Measurements from ENCODE around the gene EGLN2. TPM values are rescaled to one million over a fixed set of nuclear protein-coding genes. Genes with fewer than 3 reads are reported as not detected.
"Not testable (repeated sequence)": the region's sequence is repeated elsewhere in the genome, so short reads cannot be mapped to it uniquely, and the experiment has no call there.

EGLN2 gene
- total RNA-seq, 1 experiment from 2014 or later = 115 TPM

DNA sequence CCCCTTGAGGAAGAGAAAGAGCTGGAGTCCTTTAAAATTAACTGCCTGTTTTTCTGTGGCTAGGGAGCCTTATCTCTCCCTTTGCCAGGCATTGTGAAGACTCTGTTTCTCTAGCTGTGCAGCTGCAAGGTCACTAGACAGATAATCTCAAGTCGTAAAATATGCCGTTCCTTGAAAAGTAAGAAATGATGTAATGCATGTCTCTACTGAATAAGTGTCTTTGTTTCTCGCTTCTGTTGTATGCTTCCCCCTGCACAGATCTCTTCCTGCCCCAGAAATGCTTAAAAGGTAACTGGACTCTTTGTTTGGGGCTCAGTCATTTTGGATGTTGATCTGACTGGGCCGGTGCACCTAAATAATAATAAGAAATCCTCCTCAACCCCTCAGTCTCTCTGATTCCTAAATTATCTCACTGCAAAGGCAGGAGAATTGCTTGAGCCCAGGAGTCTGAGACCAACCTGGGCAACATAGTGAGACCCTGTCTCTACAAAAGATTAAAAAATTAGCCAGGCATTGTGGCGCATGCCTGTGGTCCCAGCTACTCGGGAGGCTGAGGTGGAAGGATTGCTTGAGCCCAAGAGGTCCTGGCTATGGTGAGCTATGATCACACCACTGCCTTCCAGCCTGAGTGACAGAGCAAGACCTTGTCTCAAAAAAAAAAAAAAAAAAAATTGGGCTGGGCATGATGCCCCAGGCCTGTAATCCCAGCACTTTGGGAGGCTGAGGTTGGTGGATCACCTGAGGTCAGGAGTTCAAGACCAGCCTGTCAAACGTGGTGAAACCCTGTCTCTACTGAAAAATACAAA, 34.9 kb downstream of the EGLN2 start:
- ATAC-seq, POLR2A ChIA-PET: not testable (repeated sequence)

DNA sequence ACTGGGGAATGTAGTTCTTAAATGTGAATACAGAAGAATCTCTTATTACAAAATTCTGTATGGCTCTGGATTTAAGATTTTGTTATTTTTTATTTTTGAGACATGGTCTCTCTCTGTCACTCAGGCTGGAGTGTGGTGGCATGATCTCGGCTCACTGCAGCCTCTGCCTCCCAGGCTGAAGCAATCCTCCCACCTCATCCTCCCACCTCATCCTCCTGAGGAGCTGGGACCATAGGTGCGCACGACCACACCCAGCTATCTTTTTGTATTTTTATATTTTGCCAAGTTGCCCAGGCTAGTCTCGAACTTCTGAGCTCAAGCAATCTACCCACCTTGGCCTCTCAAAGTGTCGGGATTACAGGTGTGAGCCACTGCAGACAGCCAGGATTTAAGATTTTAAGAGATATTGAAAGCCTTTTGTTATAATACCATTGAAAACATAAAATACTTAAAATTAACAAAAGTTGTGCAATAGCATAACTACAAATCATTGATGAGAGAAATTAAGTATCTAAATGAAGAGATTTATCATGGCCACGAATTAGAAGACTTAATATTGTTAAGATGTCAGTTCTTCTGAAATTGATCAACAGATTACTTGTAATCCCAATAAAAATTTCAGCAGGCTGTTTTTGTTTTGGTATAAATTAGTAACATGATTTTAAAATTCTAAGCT, 37.9 kb downstream of the EGLN2 start:
- ChIA-PET CTCF (no interaction called here), POLR2A (no interaction called here)
- no peaks in the 10 kb centered on the region for H3K36me3 ChIP-seq (ENCODE audit: control insufficient read depth, insufficient read depth, low read length)
- H3K9me3 ChIP-seq (ENCODE audit: control insufficient read depth, insufficient read depth, low read depth, low read length) = no peaks in the 10 kb centered on the region
- no peak overlapping the region for H3K4me3 ChIP-seq (ENCODE audit: low read depth in 2 of 2, low read length in 2 of 2)
- H3K27ac ChIP-seq (ENCODE audit: low read length) = no peak overlapping the region
- in situ Hi-C loops (cut with HindIII; ENCODE audit: low pct_unique_long_range_greater_than_20kb, low sequenced_read_pairs) = no loop called here
- TF ChIP-seq, protein P1, sequence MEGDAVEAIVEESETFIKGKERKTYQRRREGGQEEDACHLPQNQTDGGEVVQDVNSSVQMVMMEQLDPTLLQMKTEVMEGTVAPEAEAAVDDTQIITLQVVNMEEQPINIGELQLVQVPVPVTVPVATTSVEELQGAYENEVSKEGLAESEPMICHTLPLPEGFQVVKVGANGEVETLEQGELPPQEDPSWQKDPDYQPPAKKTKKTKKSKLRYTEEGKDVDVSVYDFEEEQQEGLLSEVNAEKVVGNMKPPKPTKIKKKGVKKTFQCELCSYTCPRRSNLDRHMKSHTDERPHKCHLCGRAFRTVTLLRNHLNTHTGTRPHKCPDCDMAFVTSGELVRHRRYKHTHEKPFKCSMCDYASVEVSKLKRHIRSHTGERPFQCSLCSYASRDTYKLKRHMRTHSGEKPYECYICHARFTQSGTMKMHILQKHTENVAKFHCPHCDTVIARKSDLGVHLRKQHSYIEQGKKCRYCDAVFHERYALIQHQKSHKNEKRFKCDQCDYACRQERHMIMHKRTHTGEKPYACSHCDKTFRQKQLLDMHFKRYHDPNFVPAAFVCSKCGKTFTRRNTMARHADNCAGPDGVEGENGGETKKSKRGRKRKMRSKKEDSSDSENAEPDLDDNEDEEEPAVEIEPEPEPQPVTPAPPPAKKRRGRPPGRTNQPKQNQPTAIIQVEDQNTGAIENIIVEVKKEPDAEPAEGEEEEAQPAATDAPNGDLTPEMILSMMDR (IDR thresholded peaks at IDR 0.05) = no peak
- TF ChIP-seq TCF7L2 (IDR thresholded peaks at IDR 0.05; ENCODE audit: low read depth, low read length) = no peak
- no peak for TF ChIP-seq SIN3A (IDR thresholded peaks at IDR 0.05; ENCODE audit: borderline replicate concordance, insufficient read depth, low read depth, low read length)
- TF ChIP-seq POLR2AphosphoS5 (IDR thresholded peaks at IDR 0.05; ENCODE audit: low read depth, low read length) = no peak
- TF ChIP-seq, protein P2, sequence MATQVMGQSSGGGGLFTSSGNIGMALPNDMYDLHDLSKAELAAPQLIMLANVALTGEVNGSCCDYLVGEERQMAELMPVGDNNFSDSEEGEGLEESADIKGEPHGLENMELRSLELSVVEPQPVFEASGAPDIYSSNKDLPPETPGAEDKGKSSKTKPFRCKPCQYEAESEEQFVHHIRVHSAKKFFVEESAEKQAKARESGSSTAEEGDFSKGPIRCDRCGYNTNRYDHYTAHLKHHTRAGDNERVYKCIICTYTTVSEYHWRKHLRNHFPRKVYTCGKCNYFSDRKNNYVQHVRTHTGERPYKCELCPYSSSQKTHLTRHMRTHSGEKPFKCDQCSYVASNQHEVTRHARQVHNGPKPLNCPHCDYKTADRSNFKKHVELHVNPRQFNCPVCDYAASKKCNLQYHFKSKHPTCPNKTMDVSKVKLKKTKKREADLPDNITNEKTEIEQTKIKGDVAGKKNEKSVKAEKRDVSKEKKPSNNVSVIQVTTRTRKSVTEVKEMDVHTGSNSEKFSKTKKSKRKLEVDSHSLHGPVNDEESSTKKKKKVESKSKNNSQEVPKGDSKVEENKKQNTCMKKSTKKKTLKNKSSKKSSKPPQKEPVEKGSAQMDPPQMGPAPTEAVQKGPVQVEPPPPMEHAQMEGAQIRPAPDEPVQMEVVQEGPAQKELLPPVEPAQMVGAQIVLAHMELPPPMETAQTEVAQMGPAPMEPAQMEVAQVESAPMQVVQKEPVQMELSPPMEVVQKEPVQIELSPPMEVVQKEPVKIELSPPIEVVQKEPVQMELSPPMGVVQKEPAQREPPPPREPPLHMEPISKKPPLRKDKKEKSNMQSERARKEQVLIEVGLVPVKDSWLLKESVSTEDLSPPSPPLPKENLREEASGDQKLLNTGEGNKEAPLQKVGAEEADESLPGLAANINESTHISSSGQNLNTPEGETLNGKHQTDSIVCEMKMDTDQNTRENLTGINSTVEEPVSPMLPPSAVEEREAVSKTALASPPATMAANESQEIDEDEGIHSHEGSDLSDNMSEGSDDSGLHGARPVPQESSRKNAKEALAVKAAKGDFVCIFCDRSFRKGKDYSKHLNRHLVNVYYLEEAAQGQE (IDR thresholded peaks at IDR 0.05; ENCODE audit: insufficient read depth in 1 of 2, low read depth in 2 of 2, low read length in 1 of 2) = no peak
- intact Hi-C loops (cut with micrococcal nuclease; ENCODE audit: unreplicated experiment) = no loop called here
- no peak for DNase-seq (ENCODE audit: low read depth, low spot score)
- BruUV-seq (replicated peaks) = no TSS peak
- no peak for ATAC-seq
- H3K27me3 ChIP-seq (ENCODE audit: control insufficient read depth, insufficient read depth, low read length) = no peaks in the 10 kb centered on the region
- no peaks in the 10 kb centered on the region for H3K4me1 ChIP-seq (ENCODE audit: control insufficient read depth, insufficient read depth, low read length)

More for the DNA sequence above, 34.9 kb downstream of the EGLN2 start:
- H3K36me3 ChIP-seq (ENCODE audit: control insufficient read depth, insufficient read depth, low read length); in situ Hi-C loops (cut with HindIII; ENCODE audit: low pct_unique_long_range_greater_than_20kb, low sequenced_read_pairs); H3K4me1 ChIP-seq (ENCODE audit: control insufficient read depth, insufficient read depth, low read length); DNase-seq (ENCODE audit: low read depth, low spot score); H3K9me3 ChIP-seq (ENCODE audit: control insufficient read depth, insufficient read depth, low read depth, low read length); H3K27me3 ChIP-seq (ENCODE audit: control insufficient read depth, insufficient read depth, low read length); H3K27ac ChIP-seq (ENCODE audit: low read length); intact Hi-C loops (cut with micrococcal nuclease; ENCODE audit: unreplicated experiment); BruUV-seq (replicated peaks); H3K4me3 ChIP-seq (ENCODE audit: low read depth in 2 of 2, low read length in 2 of 2): not testable (repeated sequence)
- CTCF ChIA-PET = interaction anchor here (0.6 kb wide), 1 partner anchor 31 kb away, joined by 5 read pairs; no protein-coding TSS in a partner anchor

DNA sequence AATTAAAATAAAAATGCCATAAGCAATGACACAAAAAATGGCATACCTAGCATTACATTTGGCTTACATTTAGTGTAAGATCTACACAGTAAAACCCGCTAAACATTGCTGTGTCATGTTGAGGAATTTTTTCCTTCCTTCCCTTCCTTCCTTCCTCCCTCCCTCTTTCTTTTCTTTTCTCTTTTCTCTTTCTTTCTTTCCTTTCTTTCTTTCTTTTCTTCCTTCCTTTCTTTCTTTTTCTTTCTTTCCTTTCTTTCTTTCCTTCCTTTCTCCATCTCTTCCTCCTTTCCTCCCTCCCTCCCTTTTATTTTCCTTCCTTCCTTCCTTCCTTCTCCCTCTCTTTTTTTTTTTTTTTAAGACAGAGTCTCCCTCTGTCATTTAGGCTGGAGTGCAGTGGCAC, 39.5 kb downstream of the EGLN2 start:
- BruUV-seq (replicated peaks); CTCF ChIA-PET; H3K36me3 ChIP-seq (ENCODE audit: control insufficient read depth, insufficient read depth, low read length); H3K27me3 ChIP-seq (ENCODE audit: control insufficient read depth, insufficient read depth, low read length); H3K9me3 ChIP-seq (ENCODE audit: control insufficient read depth, insufficient read depth, low read depth, low read length); H3K27ac ChIP-seq (ENCODE audit: low read length); in situ Hi-C loops (cut with HindIII; ENCODE audit: low pct_unique_long_range_greater_than_20kb, low sequenced_read_pairs); intact Hi-C loops (cut with micrococcal nuclease; ENCODE audit: unreplicated experiment); ATAC-seq; DNase-seq (ENCODE audit: low read depth, low spot score); H3K4me1 ChIP-seq (ENCODE audit: control insufficient read depth, insufficient read depth, low read length); H3K4me3 ChIP-seq (ENCODE audit: low read depth in 2 of 2, low read length in 2 of 2): not testable (repeated sequence)
- POLR2A ChIA-PET = interaction anchor here (0.7 kb wide), 1 partner anchor 309 kb away, joined by 10 read pairs; no protein-coding TSS in a partner anchor

DNA sequence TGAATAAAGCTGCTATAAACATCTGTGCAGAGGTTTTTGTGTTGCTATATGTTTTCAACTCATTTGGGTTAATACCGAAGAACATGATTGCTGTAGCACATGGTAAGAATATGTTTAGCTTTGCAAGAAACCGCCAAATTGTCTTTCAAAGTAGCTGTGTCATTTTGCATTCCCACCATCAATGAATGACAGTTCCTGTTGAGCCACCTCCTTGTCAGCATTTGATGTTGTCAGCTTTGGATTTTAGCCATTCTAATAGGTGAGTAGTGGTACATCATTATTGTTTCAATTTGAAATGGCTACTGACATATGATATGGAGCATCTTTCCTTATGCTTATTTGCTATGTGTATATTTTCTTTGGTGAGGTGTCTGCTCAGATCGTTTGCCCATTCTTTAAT, 43.0 kb downstream of the EGLN2 start:
- H3K36me3 ChIP-seq (ENCODE audit: control insufficient read depth, insufficient read depth, low read length); H3K9me3 ChIP-seq (ENCODE audit: control insufficient read depth, insufficient read depth, low read depth, low read length); H3K27me3 ChIP-seq (ENCODE audit: control insufficient read depth, insufficient read depth, low read length); H3K4me1 ChIP-seq (ENCODE audit: control insufficient read depth, insufficient read depth, low read length); in situ Hi-C loops (cut with HindIII; ENCODE audit: low pct_unique_long_range_greater_than_20kb, low sequenced_read_pairs); POLR2A ChIA-PET; H3K4me3 ChIP-seq (ENCODE audit: low read depth in 2 of 2, low read length in 2 of 2); intact Hi-C loops (cut with micrococcal nuclease; ENCODE audit: unreplicated experiment); ATAC-seq; H3K27ac ChIP-seq (ENCODE audit: low read length); CTCF ChIA-PET; BruUV-seq (replicated peaks); DNase-seq (ENCODE audit: low read depth, low spot score): not testable (repeated sequence)

DNA sequence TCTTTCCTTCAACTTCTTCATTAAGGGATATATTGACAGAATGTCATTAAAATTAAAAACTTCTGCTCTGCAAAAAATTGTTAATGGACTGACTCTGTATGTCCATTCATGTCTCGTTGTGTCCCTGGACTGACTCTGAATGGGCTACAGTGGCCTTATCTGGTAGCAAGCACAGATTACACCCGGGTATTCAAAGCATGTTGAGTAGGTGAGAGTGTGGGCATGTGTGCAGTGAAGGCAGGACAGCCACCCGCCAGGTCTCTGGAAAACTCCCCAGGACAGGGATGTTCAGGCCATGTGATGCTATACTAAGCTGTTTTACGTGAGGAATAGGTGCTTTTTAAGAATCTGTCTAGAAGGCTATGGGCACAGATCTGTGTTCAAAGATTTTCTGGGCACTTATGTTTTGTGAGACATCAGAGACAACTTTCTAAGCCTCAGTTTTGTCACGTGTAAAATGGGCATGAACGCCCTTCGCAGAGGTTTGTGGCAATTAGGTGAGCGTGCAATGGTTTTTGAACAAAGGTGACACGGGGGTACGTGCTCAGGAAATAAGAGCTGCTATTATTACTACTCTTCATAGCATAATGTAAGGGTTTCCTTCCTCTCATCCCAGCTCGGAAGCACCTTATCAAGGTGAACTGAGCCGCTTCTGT, 44.1 kb downstream of the EGLN2 start:
- DNase-seq (ENCODE audit: low read depth, low spot score); CTCF ChIA-PET; intact Hi-C loops (cut with micrococcal nuclease; ENCODE audit: unreplicated experiment); H3K4me3 ChIP-seq (ENCODE audit: low read depth in 2 of 2, low read length in 2 of 2); H3K36me3 ChIP-seq (ENCODE audit: control insufficient read depth, insufficient read depth, low read length); ATAC-seq; H3K9me3 ChIP-seq (ENCODE audit: control insufficient read depth, insufficient read depth, low read depth, low read length); in situ Hi-C loops (cut with HindIII; ENCODE audit: low pct_unique_long_range_greater_than_20kb, low sequenced_read_pairs); H3K27me3 ChIP-seq (ENCODE audit: control insufficient read depth, insufficient read depth, low read length); H3K27ac ChIP-seq (ENCODE audit: low read length); H3K4me1 ChIP-seq (ENCODE audit: control insufficient read depth, insufficient read depth, low read length); POLR2A ChIA-PET; BruUV-seq (replicated peaks): not testable (repeated sequence)
